H4 (cell line): ENCODE data around the gene KCNH1. TPM values are rescaled to one million over a fixed set of nuclear protein-coding genes. Genes with fewer than 3 reads are reported as not detected.

Experiments
- DNase-seq: peaks from one replicate; pipeline ENCODE4 v3.0.0-alpha.2; 2015; ENCODE audit warnings: low spot score
- total RNA-seq: library from RNA; depleted of rRNA; stranded (reverse); fragments of >200 nt; shearing (Covaris generic); gene quantifications from 2 replicates; pipeline ENCODE4 v1.2.3, GENCODE V29; 2014

Gene KCNH1
- total RNA-seq, 1 experiment from 2014 or later: 0.97 TPM

- no peak for DNase-seq
Measured at GRCh38 chr1:210815641-210816550, 318.1 kb downstream of the KCNH1 start.

DNA sequence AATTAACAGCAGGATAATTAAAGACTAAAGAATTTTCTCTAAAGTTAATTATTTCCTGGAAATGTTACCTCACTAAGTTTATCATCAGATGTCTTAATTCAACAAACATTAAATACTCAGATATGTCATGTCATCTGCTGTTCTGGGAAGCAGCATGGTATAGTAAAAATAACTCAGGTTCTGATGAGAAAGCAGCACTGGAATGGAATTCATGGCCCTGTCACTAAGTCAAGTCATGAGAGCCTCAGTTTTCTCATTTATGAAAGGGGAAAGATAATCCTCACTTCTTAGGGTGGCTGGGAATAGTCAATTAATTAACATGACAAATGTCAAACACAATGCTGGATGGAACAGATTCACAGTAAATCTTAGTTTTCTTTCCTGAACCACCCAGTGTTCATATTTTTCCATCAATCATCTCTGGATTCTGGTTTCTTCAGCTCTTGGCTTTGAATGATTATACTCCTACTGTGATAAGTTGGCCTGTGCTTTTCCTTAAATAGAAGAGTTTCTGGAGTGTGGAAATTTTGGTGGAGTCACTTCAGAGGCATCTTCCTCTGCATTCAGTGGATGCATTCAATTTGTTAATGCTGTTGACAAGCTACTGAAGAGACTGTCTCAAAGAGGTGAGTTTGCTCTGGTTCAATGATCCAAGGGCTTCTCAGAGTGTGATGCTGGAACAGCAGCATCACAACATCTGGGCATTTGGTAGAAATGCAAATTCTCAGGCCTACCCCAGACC, 319.4 kb downstream of the KCNH1 start:
- DNase-seq: no peak

- no peak for DNase-seq
Measured at GRCh38 chr1:210801501-210801900, 332.4 kb downstream of the KCNH1 start.

GRCh38 chr1:210800756-210801155, 333.2 kb downstream of the KCNH1 start:
- no peak for DNase-seq

DNA sequence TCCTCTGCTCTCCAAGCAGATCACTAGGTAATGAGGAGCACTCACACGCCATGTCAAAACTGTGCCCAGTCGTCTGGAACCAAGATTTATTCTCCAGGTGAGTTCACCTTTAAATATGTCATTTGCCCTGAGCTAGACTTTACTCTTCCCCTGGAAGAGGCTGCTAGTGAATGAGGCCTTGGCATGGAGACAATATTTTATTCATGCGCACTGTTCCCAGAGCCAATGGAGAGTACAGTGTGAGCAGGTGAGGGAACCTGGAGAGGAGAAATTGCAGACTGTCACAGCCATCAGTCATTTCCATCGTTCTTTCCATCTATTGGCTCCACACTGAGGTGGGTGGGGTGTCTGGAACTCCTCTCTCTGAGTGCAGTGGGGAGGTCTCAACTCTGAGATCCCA, 333.6 kb downstream of the KCNH1 start:
- DNase-seq: no peak

DNA sequence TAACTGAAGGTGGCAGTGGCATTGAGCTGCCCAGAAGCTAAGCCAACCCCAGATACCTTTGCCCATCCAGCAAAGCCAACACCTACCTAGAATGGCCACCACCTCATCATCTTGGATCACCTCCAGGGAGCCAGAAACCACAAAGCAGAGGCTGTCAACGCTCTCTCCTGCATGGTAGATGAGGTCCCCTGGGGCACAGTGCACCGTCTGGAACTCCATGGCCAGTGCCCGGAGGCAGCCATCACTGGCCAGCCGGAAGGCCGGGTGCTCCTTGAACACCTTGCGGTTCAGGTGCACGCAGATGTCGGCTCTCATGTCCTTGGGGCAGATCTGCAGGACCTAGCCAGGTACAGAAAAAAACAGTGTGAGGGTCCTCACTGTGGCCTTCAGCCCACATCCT, 336.5 kb downstream of the KCNH1 start:
- DNase-seq: no peak

GRCh38 chr1:210796421-210796820, 337.5 kb downstream of the KCNH1 start:
- DNase-seq: no peak

DNA sequence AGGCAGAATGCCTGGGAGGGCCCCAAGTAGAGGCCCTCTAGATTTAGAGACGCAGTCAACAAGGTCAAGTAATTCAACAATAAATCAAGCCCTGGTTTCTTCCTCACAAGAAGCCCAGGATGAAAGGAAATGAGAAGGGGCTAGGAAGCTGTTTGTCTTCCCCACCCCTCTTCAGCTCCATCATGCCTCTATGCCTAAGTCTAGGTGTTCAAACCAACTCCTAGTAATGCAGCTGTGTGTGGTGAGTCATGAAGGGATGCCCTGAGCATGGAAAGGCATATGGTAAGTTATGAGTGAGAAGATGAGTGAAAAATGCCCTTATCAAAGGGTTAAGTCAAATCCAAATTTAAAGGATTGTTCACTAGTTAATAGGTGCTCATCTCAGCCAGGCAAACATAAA, 339.5 kb downstream of the KCNH1 start:
- DNase-seq: no peak

GRCh38 chr1:210792250-210793102, 341.5 kb downstream of the KCNH1 start:
- DNase-seq: peak; percentile 61

GRCh38 chr1:210790196-210790595, 343.8 kb downstream of the KCNH1 start:
- DNase-seq: no peak

DNA sequence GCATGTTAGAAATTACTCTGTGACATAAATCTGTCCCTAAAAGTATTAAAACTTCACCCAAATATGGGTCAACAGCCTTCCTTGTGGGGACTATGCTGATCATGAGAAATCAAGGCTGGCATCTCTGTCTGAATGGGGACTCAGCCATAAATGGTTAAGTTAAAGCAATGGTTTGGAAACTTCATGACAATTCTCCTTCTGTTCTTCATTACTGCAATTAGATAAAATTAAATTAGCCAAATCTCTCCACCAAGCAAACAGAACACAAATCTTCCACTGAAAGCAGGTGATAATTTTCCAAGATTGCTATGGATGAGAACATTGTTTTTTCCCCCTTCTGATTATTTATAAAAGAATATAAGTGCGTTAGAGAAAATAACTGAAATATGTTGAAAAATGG, 346.1 kb downstream of the KCNH1 start:
- no peak for DNase-seq

DNA sequence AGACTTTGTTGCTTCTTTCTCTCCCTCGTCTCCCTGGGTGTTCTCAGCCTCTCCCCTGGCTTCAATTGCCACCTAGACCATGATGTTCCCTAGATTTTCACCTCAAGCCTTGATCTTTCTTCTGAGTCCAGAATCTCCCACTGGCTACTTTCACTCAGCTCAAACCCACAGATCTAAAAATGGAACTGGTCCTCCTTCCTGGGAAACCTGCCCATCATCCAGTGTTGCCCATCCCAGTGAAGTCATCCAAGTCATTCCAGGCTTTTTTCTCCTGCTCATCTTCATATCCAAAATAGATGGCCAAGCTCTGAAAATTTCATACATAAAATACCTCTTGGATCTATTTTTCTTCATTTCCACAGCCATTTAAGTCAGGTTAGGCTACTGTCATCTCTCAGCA, 347.4 kb downstream of the KCNH1 start:
- no peak for DNase-seq

DNA sequence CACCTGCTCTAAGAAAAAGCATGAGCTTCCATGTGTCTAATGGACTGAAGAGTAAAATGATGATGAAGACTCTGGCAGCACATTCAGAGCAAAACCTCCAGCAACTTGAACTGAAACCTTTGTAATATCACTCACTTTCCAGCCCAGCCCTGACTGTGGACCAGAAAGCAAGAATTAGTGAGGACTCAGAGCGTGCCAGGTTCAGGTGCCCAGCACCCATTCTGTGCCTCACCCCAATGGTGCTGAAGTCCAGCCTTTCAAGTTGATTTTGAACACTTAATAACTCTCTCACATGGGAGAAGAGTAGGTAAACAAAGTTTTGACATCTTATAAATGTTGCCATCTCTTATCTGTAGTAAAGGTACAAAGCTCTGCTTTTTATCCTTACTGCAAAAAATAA, 350.0 kb downstream of the KCNH1 start:
- DNase-seq: no peak

- DNase-seq: no peak
Measured at GRCh38 chr1:210781652-210782051, 352.3 kb downstream of the KCNH1 start.

DNA sequence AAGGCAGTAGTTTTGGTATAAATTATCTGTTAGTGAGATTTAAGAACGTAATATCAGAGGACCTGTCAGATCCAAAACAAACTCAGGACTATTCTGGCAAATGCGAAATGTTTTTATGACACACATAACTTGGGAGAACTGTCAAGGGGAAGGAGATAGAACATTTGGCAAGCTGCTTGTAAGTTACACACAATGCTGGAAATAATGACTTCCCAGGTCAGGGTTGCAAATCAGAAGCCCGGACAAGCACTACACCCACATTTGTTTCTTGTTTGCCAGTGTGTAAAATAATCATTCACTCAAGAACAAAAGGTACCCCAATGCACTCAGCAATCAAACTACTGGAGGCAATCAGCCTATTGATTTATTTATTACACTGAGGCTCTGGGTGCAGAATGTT, 354.7 kb downstream of the KCNH1 start:
- no peak for DNase-seq

DNA sequence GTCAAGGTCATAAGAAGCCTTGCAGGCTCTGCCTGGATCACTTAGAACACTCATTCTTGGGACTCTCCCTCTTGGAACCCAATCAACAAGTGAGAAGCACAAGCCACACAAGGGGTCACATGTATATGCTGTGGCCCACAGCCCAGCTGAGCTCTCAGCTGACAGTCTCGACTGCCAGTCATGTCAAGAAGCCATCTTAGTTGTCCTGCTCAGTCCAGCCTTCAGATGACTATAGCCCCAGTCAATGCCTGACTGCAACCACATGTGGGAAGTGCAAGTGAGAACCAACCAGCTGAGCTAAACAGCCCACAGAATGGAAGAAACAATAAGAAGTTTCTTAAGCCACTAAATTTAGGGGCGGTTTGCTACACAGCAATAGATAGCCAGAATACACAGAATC, 356.0 kb downstream of the KCNH1 start:
- no peak for DNase-seq

DNA sequence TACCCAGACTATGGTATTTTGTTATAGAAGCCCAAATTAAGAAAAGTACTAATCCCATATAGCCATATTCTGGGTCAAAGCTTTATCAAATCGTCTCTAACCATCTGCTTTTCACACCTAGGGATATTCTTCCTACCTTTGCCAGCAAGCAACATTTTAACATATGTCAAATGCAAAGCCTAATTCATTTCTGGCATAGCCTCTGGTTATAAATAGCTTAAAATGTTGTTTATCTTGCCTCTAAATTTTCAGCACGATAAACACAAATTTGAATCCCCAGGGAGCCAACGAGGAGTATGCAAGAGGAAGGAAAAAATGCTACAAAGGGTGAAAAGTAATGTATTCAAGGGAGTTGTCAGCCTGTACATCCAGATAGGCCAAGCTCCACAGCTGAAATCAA, 357.2 kb downstream of the KCNH1 start:
- no peak for DNase-seq

DNA sequence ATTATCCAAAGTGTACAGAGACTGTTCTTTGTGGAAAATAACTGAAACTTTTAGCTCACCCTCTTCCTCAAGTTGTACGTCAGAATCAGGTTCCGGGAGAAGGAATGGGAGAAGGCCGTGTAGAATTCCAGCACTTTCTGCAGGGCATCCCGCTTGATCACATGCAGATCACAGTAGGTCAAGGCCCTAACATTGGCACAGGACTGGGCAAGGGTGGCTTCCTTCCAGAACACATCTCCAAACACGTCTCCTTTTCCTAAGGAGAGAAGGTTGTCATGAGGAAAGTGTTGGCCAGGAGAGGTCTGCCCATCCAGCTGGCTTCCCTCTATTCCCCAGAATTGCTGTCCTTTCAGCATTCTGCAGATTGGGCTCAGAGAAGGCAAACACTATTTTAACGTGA, 358.7 kb downstream of the KCNH1 start:
- DNase-seq: no peak

- no peak for DNase-seq
Measured at GRCh38 chr1:210773450-210773849, 360.5 kb downstream of the KCNH1 start.

GRCh38 chr1:210771131-210771530, 362.8 kb downstream of the KCNH1 start:
- DNase-seq: no peak

GRCh38 chr1:210770396-210770984, 363.5 kb downstream of the KCNH1 start:
- DNase-seq: no peak

DNA sequence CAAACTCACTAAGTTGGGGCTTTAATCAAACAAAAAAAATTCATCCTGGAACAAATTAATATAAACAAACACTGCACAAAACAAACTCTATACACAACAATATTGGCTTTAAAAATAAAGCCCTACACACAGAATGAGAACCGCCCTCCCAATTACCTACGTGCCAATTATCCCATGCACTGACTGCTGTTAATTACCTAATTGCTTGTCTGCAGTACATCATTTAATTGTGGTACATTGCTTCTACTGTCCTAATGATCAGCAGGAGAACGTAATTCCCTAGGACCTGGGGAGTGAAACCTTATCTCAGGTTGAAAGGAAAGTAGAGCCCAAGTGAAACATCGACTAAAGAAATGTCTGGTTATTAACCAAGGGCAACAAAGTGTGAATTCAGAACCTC, 364.5 kb downstream of the KCNH1 start:
- DNase-seq: no peak
